IPS-NIHi7 (cell line): Measurements from ENCODE around the gene RERE.

Experiments
- DNase-seq: peaks from one replicate; pipeline ENCODE4 v3.0.0; 2012; ENCODE audit warnings: mixed read lengths; ENCODE audit errors: extremely low spot score

Gene RERE

GRCh38 chr1:8666389-8667167 is 150.9 kb downstream of the RERE start:
- no peak for DNase-seq

GRCh38 chr1:8665833-8666232 is 151.6 kb downstream of the RERE start:
- no peak for DNase-seq

- no peak for DNase-seq
Measured at GRCh38 chr1:8664887-8665286, 152.6 kb downstream of the RERE start.

- no peak for DNase-seq
Measured at GRCh38 chr1:8663915-8664329, 153.5 kb downstream of the RERE start.

- no peak for DNase-seq
Measured at GRCh38 chr1:8663090-8663802, 154.2 kb downstream of the RERE start.

- DNase-seq, result no peak
Measured at GRCh38 chr1:8662380-8663072, 154.9 kb downstream of the RERE start.

- peak; percentile 21 for DNase-seq
Measured at GRCh38 chr1:8661185-8662110, 156.0 kb downstream of the RERE start.

GRCh38 chr1:8660411-8660828 is 157.0 kb downstream of the RERE start:
- no peak for DNase-seq

GRCh38 chr1:8659593-8659992 is 157.8 kb downstream of the RERE start:
- no peak for DNase-seq

- DNase-seq, result no peak
Measured at GRCh38 chr1:8653878-8654277, 163.6 kb downstream of the RERE start.

- DNase-seq, result no peak
Measured at GRCh38 chr1:8652467-8653046, 164.9 kb downstream of the RERE start.

GRCh38 chr1:8651962-8652361 is 165.5 kb downstream of the RERE start:
- DNase-seq, result no peak

GRCh38 chr1:8651236-8651890 is 166.1 kb downstream of the RERE start:
- no peak for DNase-seq

- DNase-seq, result no peak
Measured at GRCh38 chr1:8649875-8650274, 167.6 kb downstream of the RERE start.

- DNase-seq, result no peak
Measured at GRCh38 chr1:8649027-8649426, 168.4 kb downstream of the RERE start.

- DNase-seq, result no peak
Measured at GRCh38 chr1:8646996-8647395, 170.4 kb downstream of the RERE start.

- DNase-seq, result no peak
Measured at GRCh38 chr1:8646189-8646588, 171.3 kb downstream of the RERE start.

- no peak for DNase-seq
Measured at GRCh38 chr1:8643542-8644536, 173.6 kb downstream of the RERE start.

GRCh38 chr1:8642114-8642513 is 175.3 kb downstream of the RERE start:
- no peak for DNase-seq
